ENCODE results near the gene ELF5.

The ELF5 gene

GRCh38 chr11:34531663-34532062 is 18.1 kb upstream of the ELF5 start:
- H3K4me3 ChIP-seq (ENCODE audit: low read length) = no peak overlapping the region
- DNase-seq (ENCODE audit: low read depth) = peak; percentile 23
- no peak for TF ChIP-seq CTCF (IDR thresholded peaks at IDR 0.05; ENCODE audit: insufficient read depth, low read depth, low read length, missing control alignments)

- no peak for DNase-seq (ENCODE audit: low read depth)
- no peak overlapping the region for H3K4me3 ChIP-seq (ENCODE audit: low read length)
- no peak for TF ChIP-seq CTCF (IDR thresholded peaks at IDR 0.05; ENCODE audit: insufficient read depth, low read depth, low read length, missing control alignments)
Observed at GRCh38 chr11:34530545-34531234, 17.1 kb upstream of the ELF5 start.

GRCh38 chr11:34529643-34530042 is 16.0 kb upstream of the ELF5 start:
- no peak for DNase-seq (ENCODE audit: low read depth)
- no peak for TF ChIP-seq CTCF (IDR thresholded peaks at IDR 0.05; ENCODE audit: insufficient read depth, low read depth, low read length, missing control alignments)

GRCh38 chr11:34528072-34528471 is 14.5 kb upstream of the ELF5 start:
- no peak for DNase-seq (ENCODE audit: low read depth)
- no peak overlapping the region for H3K4me3 ChIP-seq (ENCODE audit: low read length)
- TF ChIP-seq CTCF (IDR thresholded peaks at IDR 0.05; ENCODE audit: insufficient read depth, low read depth, low read length, missing control alignments) = no peak

More at GRCh38 chr11:34529643-34530042, 16.0 kb upstream of the ELF5 start:
- no peak overlapping the region for H3K4me3 ChIP-seq (ENCODE audit: low read length)

GRCh38 chr11:34525888-34526657 is 12.5 kb upstream of the ELF5 start:
- H3K4me3 ChIP-seq (ENCODE audit: low read length) = no peak overlapping the region
- no peak for DNase-seq (ENCODE audit: low read depth)
- TF ChIP-seq CTCF (IDR thresholded peaks at IDR 0.05; ENCODE audit: insufficient read depth, low read depth, low read length, missing control alignments) = no peak

GRCh38 chr11:34525098-34525497 is 11.5 kb upstream of the ELF5 start:
- TF ChIP-seq CTCF (IDR thresholded peaks at IDR 0.05; ENCODE audit: insufficient read depth, low read depth, low read length, missing control alignments) = no peak
- no peak for DNase-seq (ENCODE audit: low read depth)
- no peak overlapping the region for H3K4me3 ChIP-seq (ENCODE audit: low read length)

Data from epithelial cell of esophagus (primary cell).